H9 (cell line): ENCODE results near the gene VNN1. TPM values are rescaled to one million over a fixed set of nuclear protein-coding genes. Genes with fewer than 3 reads are reported as not detected.

Source experiments
- DNase-seq: peaks from one replicate; pipeline ENCODE4 v3.0.0-alpha.2; 2017
- H2AFZ ChIP-seq: one replicate; pipeline ENCODE4 v1.6.1; 2013; ENCODE audit warnings: mild to moderate bottlenecking, low read length, control low read depth, moderate library complexity
- H2AK5ac ChIP-seq: 2 replicates; pipeline ENCODE4 v1.6.1; 2013; ENCODE audit warnings: low read length, control low read depth, mixed read lengths; ENCODE audit not compliant: insufficient read length
- H2BK120ac ChIP-seq: one replicate; pipeline ENCODE4 v1.6.1; 2013; ENCODE audit warnings: low read depth, mild to moderate bottlenecking, low read length, control low read depth, inconsistent platforms; ENCODE audit not compliant: poor library complexity, severe bottlenecking
- H2BK12ac ChIP-seq: 2 replicates; pipeline ENCODE4 v1.6.1; 2013; ENCODE audit warnings: low read length, control low read depth, mixed read lengths, low read depth; ENCODE audit not compliant: insufficient read length
- H2BK15ac ChIP-seq: 2 replicates; pipeline ENCODE4 v1.6.1; 2013; ENCODE audit warnings: low read depth, low read length, control low read depth
- H2BK20ac ChIP-seq: one replicate; pipeline ENCODE4 v1.6.1; 2013; ENCODE audit warnings: low read depth, mild to moderate bottlenecking, low read length, control low read depth, inconsistent platforms; ENCODE audit not compliant: poor library complexity, severe bottlenecking
- H2BK5ac ChIP-seq: 2 replicates; pipeline ENCODE4 v1.6.1; 2013; ENCODE audit warnings: low read length, control low read depth, mixed read lengths; ENCODE audit not compliant: insufficient read length
- H3K14ac ChIP-seq: 2 replicates; pipeline ENCODE4 v1.6.1; 2013; ENCODE audit warnings: low read length, control low read depth; ENCODE audit not compliant: insufficient read depth
- H3K18ac ChIP-seq: 2 replicates; pipeline ENCODE4 v1.6.1; 2013; ENCODE audit warnings: low read depth, mild to moderate bottlenecking, mixed read lengths, low read length, control low read depth; ENCODE audit not compliant: insufficient read length
- H3K23ac ChIP-seq: 2 replicates; pipeline ENCODE4 v1.6.1; 2013; ENCODE audit warnings: low read length, control low read depth, mixed read lengths, low read depth; ENCODE audit not compliant: insufficient read length
- H3K23me2 ChIP-seq: 2 replicates; pipeline ENCODE4 v1.6.1; 2013; ENCODE audit warnings: low read depth, mild to moderate bottlenecking, mixed read lengths, low read length, control low read depth; ENCODE audit not compliant: insufficient read length, poor library complexity, severe bottlenecking
- H3K27ac ChIP-seq: 2 replicates; pipeline ENCODE4 v1.5.1; 2013; ENCODE audit warnings: low read length, control low read depth, mixed read lengths, low read depth; ENCODE audit not compliant: insufficient read length
- H3K27me3 ChIP-seq: 2 replicates; pipeline ENCODE4 v1.6.1; 2013; ENCODE audit warnings: low read length, control low read depth, inconsistent platforms; ENCODE audit not compliant: insufficient read depth
- H3K4ac ChIP-seq: 2 replicates; pipeline ENCODE4 v1.6.1; 2013; ENCODE audit warnings: low read depth, mild to moderate bottlenecking, control low read depth, inconsistent platforms, low read length, moderate library complexity
- H3K4me1 ChIP-seq: 2 replicates; pipeline ENCODE4 v1.6.1; 2013; ENCODE audit warnings: low read length, control low read depth, inconsistent platforms; ENCODE audit not compliant: insufficient read depth
- H3K4me2 ChIP-seq: 2 replicates; pipeline ENCODE4 v1.6.1; 2013; ENCODE audit warnings: low read length, control low read depth, mixed read lengths; ENCODE audit not compliant: insufficient read length, insufficient read depth
- H3K56ac ChIP-seq: 2 replicates; pipeline ENCODE4 v1.6.1; 2013; ENCODE audit warnings: low read depth, mild to moderate bottlenecking, mixed read lengths, low read length, control low read depth; ENCODE audit not compliant: insufficient read length
- H3K79me1 ChIP-seq: 2 replicates; pipeline ENCODE4 v1.6.1; 2013; ENCODE audit warnings: low read depth, mild to moderate bottlenecking, moderate library complexity, low read length, control low read depth, inconsistent platforms; ENCODE audit not compliant: insufficient read depth, poor library complexity, severe bottlenecking
- H3K79me2 ChIP-seq: 2 replicates; pipeline ENCODE4 v1.6.1; 2013; ENCODE audit warnings: low read length, control low read depth, inconsistent platforms; ENCODE audit not compliant: insufficient read depth
- H3K9ac ChIP-seq: 2 replicates; pipeline ENCODE4 v1.6.1; 2013; ENCODE audit warnings: low read length, control low read depth, mixed read lengths; ENCODE audit not compliant: insufficient read length; ENCODE audit errors: extremely low read depth
- H3K9me3 ChIP-seq: one replicate; pipeline ENCODE4 v1.6.1; 2013; ENCODE audit warnings: low read depth, low read length, inconsistent platforms; ENCODE audit not compliant: control insufficient read depth
- H3T11ph ChIP-seq: one replicate; pipeline ENCODE4 v1.6.1; 2013; ENCODE audit warnings: mild to moderate bottlenecking, low read length, control low read depth, inconsistent platforms
- H4K20me1 ChIP-seq: one replicate; pipeline ENCODE4 v1.6.1; 2013; ENCODE audit not compliant: control insufficient read depth, insufficient read length, insufficient read depth
- H4K5ac ChIP-seq: 2 replicates; pipeline ENCODE4 v1.6.1; 2013; ENCODE audit warnings: low read depth, mild to moderate bottlenecking, mixed read lengths, low read length, control low read depth; ENCODE audit not compliant: insufficient read length
- H4K8ac ChIP-seq: replicated peaks from 2 replicates; pipeline ENCODE4 v1.6.1; 2013; ENCODE audit warnings: low read length, control low read depth, mixed read lengths, low read depth; ENCODE audit not compliant: insufficient read length
- H4K91ac ChIP-seq: 2 replicates; pipeline ENCODE4 v1.6.1; 2013; ENCODE audit warnings: low read depth, mild to moderate bottlenecking, moderate library complexity, mixed read lengths, low read length, control low read depth; ENCODE audit not compliant: insufficient read length
- H3K27ac Mint-ChIP-seq, 3 experiments: 2 replicates in 2 of 3; 3 replicates in 1 of 3; pipeline ENCODE4 v1.8.0; 2020 to 2021; ENCODE audit warnings: mixed read lengths in 3 of 3, mild to moderate bottlenecking in 1 of 3, moderate library complexity in 1 of 3
- H3K27me3 Mint-ChIP-seq: 2 replicates; pipeline ENCODE4 v1.8.0; 2021; ENCODE audit warnings: low read depth, mild to moderate bottlenecking, moderate library complexity, mixed read lengths
- H3K36me3 Mint-ChIP-seq, 3 experiments: 2 replicates in 2 of 3; 3 replicates in 1 of 3; pipeline ENCODE4 v1.8.0; 2020 to 2021; ENCODE audit warnings: low read depth in 3 of 3, mixed read lengths in 3 of 3; ENCODE audit not compliant: insufficient read depth in 1 of 3
- H3K4me1 Mint-ChIP-seq, 2 experiments: 2 replicates each; pipeline ENCODE4 v1.8.0; 2020; ENCODE audit warnings: mixed read lengths in 2 of 2
- H3K4me3 Mint-ChIP-seq, 2 experiments: 2 replicates in 1 of 2; 3 replicates in 1 of 2; pipeline ENCODE4 v1.8.0; 2020 to 2021; ENCODE audit warnings: mild to moderate bottlenecking in 2 of 2, mixed read lengths in 2 of 2, moderate library complexity in 1 of 2
- H3K9me3 Mint-ChIP-seq, 2 experiments: 2 replicates in 1 of 2; 3 replicates in 1 of 2; pipeline ENCODE4 v1.8.0; 2020; ENCODE audit warnings: mild to moderate bottlenecking in 2 of 2, mixed read lengths in 2 of 2, moderate library complexity in 1 of 2
- WGBS: extraction: QIAGEN DNeasy Blood & Tissue Kit; methylation state at CpG from one replicate; pipeline ENCODE4 v1.1.7; 2013; ENCODE audit warnings: missing lambda C conversion rate, low lambda C conversion rate, mixed read lengths; ENCODE audit not compliant: insufficient read length; ENCODE audit errors: extremely low coverage; 5-methylcytosine and 5-hydroxymethylcytosine counted together
- total RNA-seq: library from RNA; stranded (reverse); gene quantifications from 2 replicates; pipeline ENCODE4 v1.2.1, GENCODE V29; 2021
- TF ChIP-seq, protein P1 (sequence below): fragments of 200-600 bp; sonication (generic); conservative IDR thresholded peaks from 3 replicates; pipeline ENCODE4 v1.8.0; 2021; ENCODE audit warnings: antibody characterized with exemption, mild to moderate bottlenecking

Gene VNN1
- total RNA-seq, 1 experiment from 2014 or later: not detected

DNA sequence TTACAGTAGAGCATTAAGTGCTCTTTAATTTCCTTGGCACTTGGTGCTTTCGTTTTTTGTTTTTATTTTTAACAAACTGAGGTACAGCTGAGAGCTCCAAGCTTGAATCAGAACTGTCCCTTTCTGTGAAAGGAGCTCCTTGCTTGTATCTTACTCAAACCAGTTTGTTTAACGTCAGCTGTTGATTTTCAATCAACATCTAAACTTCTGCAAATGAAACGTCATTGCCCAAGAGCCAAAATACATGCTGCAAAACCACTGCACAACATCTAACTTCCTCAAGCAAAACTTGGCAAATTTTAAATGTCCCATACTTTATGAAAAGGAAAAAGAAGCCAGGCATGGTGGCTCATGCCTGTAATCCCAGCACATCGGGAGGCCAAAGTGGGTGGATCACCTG is 28.6 kb upstream of the VNN1 start:
- Histone ChIP-seq H3K56ac (no peak overlapping the region), H3K27me3 (no peaks in the 10 kb centered on the region), H2BK15ac (no peak overlapping the region), H4K8ac (no peak overlapping the region), H4K91ac (no peak overlapping the region), H3K4me2 (no peak overlapping the region), H3K4ac (no peak overlapping the region), H2BK12ac (no peak overlapping the region), H2BK120ac (no peak overlapping the region), H3K4me1 (no peaks in the 10 kb centered on the region), H3T11ph (no peak overlapping the region), H3K23me2 (no peaks in the 10 kb centered on the region), H3K79me2 (no peaks in the 10 kb centered on the region), H3K27ac (no peak overlapping the region), H3K9ac (no peak overlapping the region), H2BK20ac (no peak overlapping the region), H4K20me1 (no peaks in the 10 kb centered on the region), H3K14ac (no peak overlapping the region), H2BK5ac (no peak overlapping the region), H3K9me3 (no peaks in the 10 kb centered on the region), H2AK5ac (no peak overlapping the region), H4K5ac (no peak overlapping the region), H3K79me1 (no peaks in the 10 kb centered on the region), H3K18ac (no peak overlapping the region), H2AFZ (no peak overlapping the region), H3K23ac (no peak overlapping the region)
- no peak for DNase-seq
- Mint-ChIP-seq H3K36me3 (no peaks in the 10 kb centered on the region), H3K27ac (no peak overlapping the region), H3K27me3 (no peaks in the 10 kb centered on the region; the same call in none of the 2 replicates), H3K4me1 (no peaks in the 10 kb centered on the region), H3K4me3 (no peak overlapping the region), H3K9me3 (no peaks in the 10 kb centered on the region; a peak in 1 of 5 replicates)
- WGBS: no CpG with 5 or more reads among the region's 4 CpGs
- TF ChIP-seq, protein P1, sequence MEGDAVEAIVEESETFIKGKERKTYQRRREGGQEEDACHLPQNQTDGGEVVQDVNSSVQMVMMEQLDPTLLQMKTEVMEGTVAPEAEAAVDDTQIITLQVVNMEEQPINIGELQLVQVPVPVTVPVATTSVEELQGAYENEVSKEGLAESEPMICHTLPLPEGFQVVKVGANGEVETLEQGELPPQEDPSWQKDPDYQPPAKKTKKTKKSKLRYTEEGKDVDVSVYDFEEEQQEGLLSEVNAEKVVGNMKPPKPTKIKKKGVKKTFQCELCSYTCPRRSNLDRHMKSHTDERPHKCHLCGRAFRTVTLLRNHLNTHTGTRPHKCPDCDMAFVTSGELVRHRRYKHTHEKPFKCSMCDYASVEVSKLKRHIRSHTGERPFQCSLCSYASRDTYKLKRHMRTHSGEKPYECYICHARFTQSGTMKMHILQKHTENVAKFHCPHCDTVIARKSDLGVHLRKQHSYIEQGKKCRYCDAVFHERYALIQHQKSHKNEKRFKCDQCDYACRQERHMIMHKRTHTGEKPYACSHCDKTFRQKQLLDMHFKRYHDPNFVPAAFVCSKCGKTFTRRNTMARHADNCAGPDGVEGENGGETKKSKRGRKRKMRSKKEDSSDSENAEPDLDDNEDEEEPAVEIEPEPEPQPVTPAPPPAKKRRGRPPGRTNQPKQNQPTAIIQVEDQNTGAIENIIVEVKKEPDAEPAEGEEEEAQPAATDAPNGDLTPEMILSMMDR: no peak
